Stimulated activated CD8-positive, alpha-beta memory T cell treated with anti-CD3 and anti-CD28 coated beads, Interleukin-2, amount 100 ng/mL, for 1 hour (primary cell): Measurements from ENCODE around the gene ELL2.
"Not testable (repeated sequence)": the region's sequence is repeated elsewhere in the genome, so short reads cannot be mapped to it uniquely, and the experiment has no call there.

Source experiments
- DNase-seq, 2 donors: peaks; one replicate each; pipeline ENCODE4 v3.0.0-alpha.2; 2020; ENCODE audit warnings: low read depth in 2 of 2

Gene ELL2

DNA sequence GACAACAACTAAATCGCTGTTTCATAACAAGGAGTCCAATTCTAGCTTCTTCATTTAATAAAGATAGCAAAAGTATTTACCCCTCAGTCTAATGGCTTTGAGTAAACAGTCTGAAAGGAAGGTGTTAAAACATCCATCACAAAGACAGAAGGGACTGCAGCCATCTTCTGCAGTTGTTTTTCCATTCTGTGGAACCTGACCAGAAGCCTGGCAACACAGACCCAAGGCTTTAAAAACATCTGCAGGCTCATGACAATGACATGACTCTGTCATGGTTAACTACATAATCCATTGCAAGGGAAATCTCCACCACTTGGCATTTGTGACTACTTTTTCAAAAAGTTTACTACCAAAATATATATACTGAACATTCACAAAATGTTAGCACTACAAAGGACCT is 51.9 kb downstream of the ELL2 start:
- DNase-seq, result no peak

DNA sequence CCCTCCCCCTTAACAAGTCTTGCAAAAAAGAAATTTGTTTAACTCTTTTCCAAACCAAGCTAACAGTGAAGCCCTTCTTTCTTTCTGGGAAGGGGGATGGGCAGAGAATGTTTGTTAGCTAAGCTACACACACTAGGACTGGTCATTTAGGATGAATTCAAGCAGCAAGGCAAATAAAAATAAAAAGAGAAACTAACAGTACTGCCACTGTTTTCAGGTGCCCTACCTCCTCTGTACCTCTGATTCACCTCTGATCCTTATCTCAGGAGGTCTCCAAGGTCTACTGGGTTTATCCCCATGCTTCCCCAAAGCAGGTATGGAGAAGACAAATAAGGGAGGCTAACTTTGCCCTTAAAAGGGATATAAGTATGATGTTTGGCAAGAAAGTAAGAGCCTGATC is 52.9 kb downstream of the ELL2 start:
- DNase-seq, result no peak

DNA sequence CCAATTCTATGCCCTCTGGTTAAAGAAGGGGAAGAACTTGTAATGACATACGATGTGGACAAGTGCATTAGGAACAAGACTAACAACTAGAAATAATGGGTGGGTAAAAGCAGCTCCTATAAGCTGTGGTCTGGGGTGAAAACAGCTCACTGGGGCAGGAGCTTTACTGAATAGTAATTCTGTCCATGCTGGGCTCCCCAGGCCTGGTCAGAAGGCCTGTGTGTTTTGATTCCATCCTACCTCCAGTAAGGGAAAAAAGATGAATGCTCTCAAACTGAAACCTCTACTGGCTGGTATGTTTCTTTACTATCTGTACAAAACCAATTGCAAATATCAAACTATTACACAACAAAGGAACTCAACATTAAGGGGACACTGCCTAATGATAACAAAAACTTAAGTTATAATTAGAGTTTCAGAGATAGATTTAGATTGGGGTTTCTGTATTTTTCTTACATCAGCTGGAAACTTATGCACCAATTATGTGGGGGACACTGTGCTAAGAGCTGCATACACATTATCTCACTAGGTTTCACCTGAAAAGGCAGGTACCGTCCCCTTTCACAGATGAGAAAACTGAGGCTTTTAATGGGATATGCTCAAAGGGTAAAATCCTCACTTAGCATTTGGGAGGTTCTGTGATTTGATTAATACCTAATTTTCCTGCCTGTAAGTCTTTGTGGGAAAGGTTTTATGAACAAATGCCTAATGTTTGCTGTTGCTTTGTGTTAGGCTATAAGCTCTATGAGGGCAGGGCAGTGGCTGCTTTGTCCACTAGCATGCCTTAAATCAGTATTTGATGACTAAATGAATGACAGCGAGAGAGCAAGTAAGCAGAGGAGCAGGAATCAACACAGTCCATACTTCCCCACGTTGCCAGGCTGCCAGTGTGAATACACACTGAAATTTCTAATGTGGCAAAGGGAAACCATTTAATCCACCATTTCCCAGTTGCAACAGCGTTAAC is 53.6 kb downstream of the ELL2 start:
- no peak for DNase-seq

- DNase-seq, result no peak
Observed at GRCh38 chr5:95907067-95907705, 54.5 kb downstream of the ELL2 start.

- DNase-seq, result not testable (repeated sequence)
Observed at GRCh38 chr5:95906398-95906797, 55.3 kb downstream of the ELL2 start.

DNA sequence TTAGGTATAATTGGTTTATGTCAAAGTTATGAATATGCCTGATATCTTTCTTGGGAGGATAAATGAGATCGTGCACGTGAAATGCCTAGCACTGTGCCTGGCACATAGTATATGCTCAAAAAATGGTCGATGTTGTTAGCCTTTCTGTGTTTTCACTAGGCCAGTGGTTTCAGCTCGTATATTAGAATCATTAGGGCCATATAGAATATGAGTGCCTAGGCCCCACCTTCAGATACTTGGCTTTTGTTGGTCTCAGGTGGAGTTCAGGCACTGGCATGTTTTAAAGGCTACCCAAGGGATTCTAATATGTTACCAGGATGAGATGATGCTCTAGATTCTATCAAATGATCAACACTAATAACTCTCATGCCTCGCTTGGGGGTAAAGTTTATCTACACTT is 56.8 kb downstream of the ELL2 start:
- no peak for DNase-seq

DNA sequence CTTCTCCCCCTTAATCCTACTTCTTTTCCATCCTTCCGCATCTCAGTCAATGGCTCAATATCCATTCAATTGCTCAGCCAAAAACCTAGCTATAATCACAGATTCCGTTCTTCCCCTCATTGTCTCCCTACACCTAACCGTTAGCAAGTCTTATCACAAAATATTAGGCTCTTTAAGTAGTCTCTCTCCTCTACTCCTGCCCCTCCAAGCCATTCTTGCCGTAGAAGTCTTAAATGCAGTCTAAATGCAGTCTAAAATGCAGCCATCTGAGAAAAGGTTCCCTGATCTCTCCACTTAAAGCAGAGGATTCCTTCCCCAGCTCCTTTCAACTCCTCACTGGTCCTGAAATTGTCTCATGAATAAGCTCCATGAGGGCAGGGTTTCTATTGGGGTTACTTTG is 57.8 kb downstream of the ELL2 start:
- DNase-seq, result no peak

- no peak for DNase-seq
Observed at GRCh38 chr5:95901676-95902627, 59.7 kb downstream of the ELL2 start.

GRCh38 chr5:95900383-95900958 is 61.2 kb downstream of the ELL2 start:
- DNase-seq, result no peak

DNA sequence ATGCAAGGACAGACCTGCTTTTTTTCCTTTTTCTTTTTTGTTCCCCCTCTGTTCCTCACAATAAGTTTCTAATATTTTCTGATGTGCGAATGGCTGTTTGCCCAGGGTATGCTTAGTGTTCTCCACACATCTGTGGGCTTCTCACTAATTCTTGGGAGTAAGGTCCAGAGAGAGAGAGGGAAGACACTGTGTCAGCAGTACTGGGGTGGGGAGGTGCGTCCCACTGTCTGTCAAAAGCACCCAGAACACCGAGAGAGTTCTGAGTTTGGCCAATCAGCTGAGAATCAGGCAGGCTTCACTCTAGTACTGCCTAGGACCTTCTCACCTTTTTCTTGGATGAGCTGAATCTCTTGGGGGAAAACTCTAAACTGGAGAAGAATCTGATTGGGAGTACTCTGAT is 61.8 kb downstream of the ELL2 start:
- no peak for DNase-seq

GRCh38 chr5:95899006-95899405 is 62.6 kb downstream of the ELL2 start:
- DNase-seq, result no peak

DNA sequence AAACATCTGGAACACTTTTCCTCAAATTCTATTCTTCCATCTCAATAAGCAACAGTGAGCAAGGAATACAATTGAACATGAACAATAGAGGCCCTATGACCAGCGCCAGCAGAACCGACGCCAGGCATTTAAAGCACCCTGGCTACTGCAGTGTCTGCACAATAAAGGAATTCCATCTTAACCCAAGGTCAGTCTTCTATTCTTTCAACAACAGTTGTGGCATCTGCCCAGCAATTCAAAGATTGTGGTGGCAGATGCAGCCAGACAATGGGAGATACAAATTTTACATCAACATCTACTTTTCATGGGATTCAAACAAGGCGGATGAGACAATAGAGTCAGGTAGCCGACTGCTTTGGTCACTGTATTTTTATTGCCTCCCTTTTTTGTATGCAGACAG is 65.9 kb downstream of the ELL2 start:
- no peak for DNase-seq

GRCh38 chr5:95895251-95895650 is 66.4 kb downstream of the ELL2 start:
- no peak for DNase-seq

DNA sequence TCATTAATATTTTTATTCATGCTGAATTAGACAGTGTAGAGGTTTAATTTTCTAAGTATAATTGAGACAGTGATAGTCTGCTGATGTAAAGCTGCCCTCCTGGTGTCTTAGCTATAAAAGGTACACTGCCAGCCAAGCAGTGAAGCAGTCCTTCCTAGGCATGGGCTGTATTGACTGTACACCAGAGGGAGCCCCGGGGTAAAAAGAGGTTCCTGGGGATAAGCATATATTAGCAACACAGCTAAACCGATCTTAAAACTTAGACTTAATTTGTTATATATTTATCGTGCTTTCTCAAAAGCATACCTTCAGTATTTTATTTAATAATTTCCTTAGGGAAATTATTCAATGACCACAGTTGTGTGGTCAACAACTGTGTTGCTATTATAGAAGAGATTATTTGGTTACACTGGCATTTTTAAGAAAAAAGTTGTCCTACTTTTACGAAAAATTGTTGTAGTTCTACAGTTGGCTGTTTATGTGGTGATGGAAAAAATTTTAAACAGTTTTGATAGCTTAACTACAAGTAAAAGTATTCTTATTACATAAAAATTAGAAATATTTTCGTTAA is 68.8 kb downstream of the ELL2 start:
- DNase-seq, result no peak

DNA sequence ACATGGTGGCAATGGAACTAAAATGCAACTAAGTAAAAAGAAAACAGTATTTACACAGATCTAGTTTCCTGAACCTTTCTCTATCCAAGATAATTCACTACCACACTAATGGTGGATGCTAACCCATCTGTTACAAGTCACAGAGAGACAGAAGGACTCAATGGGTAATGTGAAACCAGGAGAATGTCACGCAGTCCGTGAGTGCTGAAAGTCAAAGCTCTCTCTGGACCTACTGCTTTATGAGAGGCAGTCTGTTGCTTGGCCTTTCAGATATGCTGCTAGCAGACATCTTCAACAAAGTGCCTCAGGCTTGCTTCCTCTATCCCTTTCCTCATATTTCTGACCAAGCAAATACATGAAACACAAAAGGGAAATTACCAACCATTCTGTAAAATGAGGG is 70.2 kb downstream of the ELL2 start:
- DNase-seq, result no peak

DNA sequence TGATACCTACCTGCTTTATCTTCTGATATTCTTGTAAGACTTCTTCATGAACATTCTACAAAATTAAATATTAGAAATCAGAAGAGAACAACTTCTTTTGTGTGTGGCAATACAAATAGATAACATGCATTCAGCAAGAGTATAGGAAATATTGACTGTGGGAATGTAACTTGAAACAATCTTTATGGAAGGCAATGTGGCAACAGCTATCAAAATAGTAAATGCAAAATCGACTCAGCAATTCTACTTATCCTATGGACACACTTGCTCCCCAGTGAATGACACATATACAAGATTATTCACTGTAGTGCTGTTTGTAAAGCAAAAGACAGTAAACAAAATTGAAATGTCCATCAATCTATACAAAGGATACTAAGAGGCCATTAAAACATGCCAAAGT is 72.6 kb downstream of the ELL2 start:
- DNase-seq, result no peak

GRCh38 chr5:95887977-95888376 is 73.7 kb downstream of the ELL2 start:
- no peak for DNase-seq

DNA sequence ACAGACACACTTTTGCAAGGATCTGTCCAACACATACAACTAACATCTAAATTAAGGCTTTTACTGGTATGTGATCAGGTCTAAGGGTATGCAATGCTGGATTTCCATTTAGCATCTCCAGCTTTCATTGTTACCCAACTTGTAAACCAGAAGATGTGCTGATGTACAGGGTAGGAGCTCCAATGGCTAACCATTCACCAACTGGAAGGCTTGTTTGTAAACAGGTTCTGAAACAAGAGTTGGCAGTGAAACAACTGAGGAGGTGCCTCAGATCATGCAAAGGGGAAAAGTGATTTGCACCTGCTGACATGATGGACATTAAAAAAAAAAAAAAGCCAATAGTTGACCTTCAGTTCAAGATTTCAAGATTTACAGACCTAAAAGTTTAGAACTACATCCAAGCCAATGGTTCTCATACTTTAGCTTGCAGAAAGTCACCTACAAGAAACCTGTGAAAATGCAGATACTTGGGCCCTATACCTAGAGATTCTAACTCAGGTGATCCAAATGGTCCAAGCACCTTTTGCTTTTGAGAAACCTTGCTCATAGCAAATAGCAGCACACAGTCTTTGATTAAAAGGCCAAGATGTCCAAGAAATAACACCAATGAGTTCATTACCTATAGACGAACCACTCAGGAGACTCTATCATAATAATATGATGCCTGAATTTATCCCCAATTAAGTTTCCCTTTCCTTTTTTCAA is 75.2 kb downstream of the ELL2 start:
- no peak for DNase-seq

DNA sequence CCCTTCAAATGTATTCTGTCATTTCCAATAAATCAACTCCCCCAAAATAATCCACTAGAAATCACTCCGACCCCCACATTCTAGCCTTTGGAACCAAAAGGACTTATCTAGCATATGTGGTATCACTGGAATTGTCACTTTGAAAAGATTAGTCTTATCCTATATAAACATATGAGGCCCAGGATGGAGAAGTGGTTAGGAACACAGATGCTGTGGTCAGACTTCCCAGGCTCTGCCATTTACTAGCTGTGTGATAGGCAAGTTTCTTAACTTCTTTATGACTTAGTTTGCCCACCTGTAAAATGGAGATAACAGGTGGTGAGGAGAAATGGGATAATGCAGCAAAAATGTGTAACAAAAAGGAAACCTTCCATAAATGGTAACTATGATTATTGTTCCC is 77.1 kb downstream of the ELL2 start:
- no peak for DNase-seq

- no peak for DNase-seq
Observed at GRCh38 chr5:95884017-95884325, 77.7 kb downstream of the ELL2 start.
